H9 (cell line): ENCODE data around the gene DLG2. TPM values are rescaled to one million over a fixed set of nuclear protein-coding genes. Genes with fewer than 3 reads are reported as not detected.

Experiments
- DNase-seq: peaks from one replicate; pipeline ENCODE4 v3.0.0-alpha.2; 2017
- H2AFZ ChIP-seq: one replicate; pipeline ENCODE4 v1.6.1; 2013; ENCODE audit warnings: mild to moderate bottlenecking, low read length, control low read depth, moderate library complexity
- H2AK5ac ChIP-seq: 2 replicates; pipeline ENCODE4 v1.6.1; 2013; ENCODE audit warnings: low read length, control low read depth, mixed read lengths; ENCODE audit not compliant: insufficient read length
- H2BK120ac ChIP-seq: one replicate; pipeline ENCODE4 v1.6.1; 2013; ENCODE audit warnings: low read depth, mild to moderate bottlenecking, low read length, control low read depth, inconsistent platforms; ENCODE audit not compliant: poor library complexity, severe bottlenecking
- H2BK12ac ChIP-seq: 2 replicates; pipeline ENCODE4 v1.6.1; 2013; ENCODE audit warnings: low read length, control low read depth, mixed read lengths, low read depth; ENCODE audit not compliant: insufficient read length
- H2BK15ac ChIP-seq: 2 replicates; pipeline ENCODE4 v1.6.1; 2013; ENCODE audit warnings: low read depth, low read length, control low read depth
- H2BK20ac ChIP-seq: one replicate; pipeline ENCODE4 v1.6.1; 2013; ENCODE audit warnings: low read depth, mild to moderate bottlenecking, low read length, control low read depth, inconsistent platforms; ENCODE audit not compliant: poor library complexity, severe bottlenecking
- H2BK5ac ChIP-seq: 2 replicates; pipeline ENCODE4 v1.6.1; 2013; ENCODE audit warnings: low read length, control low read depth, mixed read lengths; ENCODE audit not compliant: insufficient read length
- H3K14ac ChIP-seq: 2 replicates; pipeline ENCODE4 v1.6.1; 2013; ENCODE audit warnings: low read length, control low read depth; ENCODE audit not compliant: insufficient read depth
- H3K18ac ChIP-seq: 2 replicates; pipeline ENCODE4 v1.6.1; 2013; ENCODE audit warnings: low read depth, mild to moderate bottlenecking, mixed read lengths, low read length, control low read depth; ENCODE audit not compliant: insufficient read length
- H3K23ac ChIP-seq: 2 replicates; pipeline ENCODE4 v1.6.1; 2013; ENCODE audit warnings: low read length, control low read depth, mixed read lengths, low read depth; ENCODE audit not compliant: insufficient read length
- H3K23me2 ChIP-seq: 2 replicates; pipeline ENCODE4 v1.6.1; 2013; ENCODE audit warnings: low read depth, mild to moderate bottlenecking, mixed read lengths, low read length, control low read depth; ENCODE audit not compliant: insufficient read length, poor library complexity, severe bottlenecking
- H3K27ac ChIP-seq: 2 replicates; pipeline ENCODE4 v1.5.1; 2013; ENCODE audit warnings: low read length, control low read depth, mixed read lengths, low read depth; ENCODE audit not compliant: insufficient read length
- H3K27me3 ChIP-seq: 2 replicates; pipeline ENCODE4 v1.6.1; 2013; ENCODE audit warnings: low read length, control low read depth, inconsistent platforms; ENCODE audit not compliant: insufficient read depth
- H3K4ac ChIP-seq: 2 replicates; pipeline ENCODE4 v1.6.1; 2013; ENCODE audit warnings: low read depth, mild to moderate bottlenecking, control low read depth, inconsistent platforms, low read length, moderate library complexity
- H3K4me1 ChIP-seq: 2 replicates; pipeline ENCODE4 v1.6.1; 2013; ENCODE audit warnings: low read length, control low read depth, inconsistent platforms; ENCODE audit not compliant: insufficient read depth
- H3K4me2 ChIP-seq: 2 replicates; pipeline ENCODE4 v1.6.1; 2013; ENCODE audit warnings: low read length, control low read depth, mixed read lengths; ENCODE audit not compliant: insufficient read length, insufficient read depth
- H3K56ac ChIP-seq: 2 replicates; pipeline ENCODE4 v1.6.1; 2013; ENCODE audit warnings: low read depth, mild to moderate bottlenecking, mixed read lengths, low read length, control low read depth; ENCODE audit not compliant: insufficient read length
- H3K79me1 ChIP-seq: 2 replicates; pipeline ENCODE4 v1.6.1; 2013; ENCODE audit warnings: low read depth, mild to moderate bottlenecking, moderate library complexity, low read length, control low read depth, inconsistent platforms; ENCODE audit not compliant: insufficient read depth, poor library complexity, severe bottlenecking
- H3K79me2 ChIP-seq: 2 replicates; pipeline ENCODE4 v1.6.1; 2013; ENCODE audit warnings: low read length, control low read depth, inconsistent platforms; ENCODE audit not compliant: insufficient read depth
- H3K9ac ChIP-seq: 2 replicates; pipeline ENCODE4 v1.6.1; 2013; ENCODE audit warnings: low read length, control low read depth, mixed read lengths; ENCODE audit not compliant: insufficient read length; ENCODE audit errors: extremely low read depth
- H3K9me3 ChIP-seq: one replicate; pipeline ENCODE4 v1.6.1; 2013; ENCODE audit warnings: low read depth, low read length, inconsistent platforms; ENCODE audit not compliant: control insufficient read depth
- H3T11ph ChIP-seq: one replicate; pipeline ENCODE4 v1.6.1; 2013; ENCODE audit warnings: mild to moderate bottlenecking, low read length, control low read depth, inconsistent platforms
- H4K20me1 ChIP-seq: one replicate; pipeline ENCODE4 v1.6.1; 2013; ENCODE audit not compliant: control insufficient read depth, insufficient read length, insufficient read depth
- H4K5ac ChIP-seq: 2 replicates; pipeline ENCODE4 v1.6.1; 2013; ENCODE audit warnings: low read depth, mild to moderate bottlenecking, mixed read lengths, low read length, control low read depth; ENCODE audit not compliant: insufficient read length
- H4K8ac ChIP-seq: replicated peaks from 2 replicates; pipeline ENCODE4 v1.6.1; 2013; ENCODE audit warnings: low read length, control low read depth, mixed read lengths, low read depth; ENCODE audit not compliant: insufficient read length
- H4K91ac ChIP-seq: 2 replicates; pipeline ENCODE4 v1.6.1; 2013; ENCODE audit warnings: low read depth, mild to moderate bottlenecking, moderate library complexity, mixed read lengths, low read length, control low read depth; ENCODE audit not compliant: insufficient read length
- H3K27ac Mint-ChIP-seq, 3 experiments: 2 replicates in 2 of 3; 3 replicates in 1 of 3; pipeline ENCODE4 v1.8.0; 2020 to 2021; ENCODE audit warnings: mixed read lengths in 3 of 3, mild to moderate bottlenecking in 1 of 3, moderate library complexity in 1 of 3
- H3K27me3 Mint-ChIP-seq: 2 replicates; pipeline ENCODE4 v1.8.0; 2021; ENCODE audit warnings: low read depth, mild to moderate bottlenecking, moderate library complexity, mixed read lengths
- H3K36me3 Mint-ChIP-seq, 3 experiments: 2 replicates in 2 of 3; 3 replicates in 1 of 3; pipeline ENCODE4 v1.8.0; 2020 to 2021; ENCODE audit warnings: low read depth in 3 of 3, mixed read lengths in 3 of 3; ENCODE audit not compliant: insufficient read depth in 1 of 3
- H3K4me1 Mint-ChIP-seq, 2 experiments: 2 replicates each; pipeline ENCODE4 v1.8.0; 2020; ENCODE audit warnings: mixed read lengths in 2 of 2
- H3K4me3 Mint-ChIP-seq, 2 experiments: 2 replicates in 1 of 2; 3 replicates in 1 of 2; pipeline ENCODE4 v1.8.0; 2020 to 2021; ENCODE audit warnings: mild to moderate bottlenecking in 2 of 2, mixed read lengths in 2 of 2, moderate library complexity in 1 of 2
- H3K9me3 Mint-ChIP-seq, 2 experiments: 2 replicates in 1 of 2; 3 replicates in 1 of 2; pipeline ENCODE4 v1.8.0; 2020; ENCODE audit warnings: mild to moderate bottlenecking in 2 of 2, mixed read lengths in 2 of 2, moderate library complexity in 1 of 2
- CTCF ChIP-seq: fragments of 200-600 bp; sonication (generic); conservative IDR thresholded peaks from 3 replicates; pipeline ENCODE4 v1.8.0; 2021; ENCODE audit warnings: antibody characterized with exemption, mild to moderate bottlenecking
- WGBS: extraction: QIAGEN DNeasy Blood & Tissue Kit; methylation state at CpG from one replicate; pipeline ENCODE4 v1.1.7; 2013; ENCODE audit warnings: missing lambda C conversion rate, low lambda C conversion rate, mixed read lengths; ENCODE audit not compliant: insufficient read length; ENCODE audit errors: extremely low coverage; 5-methylcytosine and 5-hydroxymethylcytosine counted together
- total RNA-seq: library from RNA; stranded (reverse); gene quantifications from 2 replicates; pipeline ENCODE4 v1.2.1, GENCODE V29; 2021

DLG2 gene
- total RNA-seq, 1 experiment from 2014 or later = 8.0 TPM

DNA sequence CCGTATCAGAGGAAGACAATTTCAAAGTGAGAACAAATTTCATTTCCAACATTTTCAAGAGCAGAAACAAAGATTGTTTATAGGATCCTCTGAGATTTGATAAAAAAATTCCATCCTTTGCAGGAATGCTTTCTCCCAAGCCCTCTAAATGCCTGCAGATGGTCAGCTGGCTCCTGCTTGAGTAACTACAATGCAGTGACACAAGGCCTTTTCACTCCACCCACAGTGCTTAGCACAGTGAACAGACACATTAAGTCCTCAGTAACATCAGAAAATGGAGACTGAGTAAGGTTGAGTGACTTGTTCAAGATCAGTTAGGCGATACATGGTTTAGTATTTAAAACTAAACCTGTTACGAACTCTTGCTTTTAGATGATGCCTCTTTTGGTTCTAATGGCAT, 1813.8 kb downstream of the DLG2 start:
- Histone ChIP-seq H3K27me3 (no peaks in the 10 kb centered on the region), H3K23ac (no peak overlapping the region), H3K23me2 (no peaks in the 10 kb centered on the region), H2AK5ac (no peak overlapping the region), H3K27ac (no peak overlapping the region), H3K79me2 (no peaks in the 10 kb centered on the region), H3K4ac (no peak overlapping the region), H3K9ac (no peak overlapping the region), H3K9me3 (no peaks in the 10 kb centered on the region), H2BK20ac (peak overlapping the region; percentile 6), H2BK5ac (no peak overlapping the region), H2BK12ac (no peak overlapping the region), H3K18ac (no peak overlapping the region), H3T11ph (no peak overlapping the region), H3K56ac (no peak overlapping the region), H3K14ac (no peak overlapping the region), H2AFZ (no peak overlapping the region), H4K8ac (no peak overlapping the region), H3K4me1 (no peaks in the 10 kb centered on the region), H4K91ac (no peak overlapping the region), H2BK15ac (no peak overlapping the region), H4K5ac (no peak overlapping the region), H2BK120ac (no peak overlapping the region), H3K79me1 (no peaks in the 10 kb centered on the region), H3K4me2 (no peak overlapping the region), H4K20me1 (no peaks in the 10 kb centered on the region)
- Mint-ChIP-seq H3K9me3 (no peaks in the 10 kb centered on the region), H3K4me1 (no peaks in the 10 kb centered on the region), H3K4me3 (no peak overlapping the region), H3K27ac (no peak overlapping the region), H3K27me3 (no peaks in the 10 kb centered on the region), H3K36me3 (no peaks in the 10 kb centered on the region)
- DNase-seq = no peak
- WGBS = no CpG with 5 or more reads among the region's 3 CpGs
- TF ChIP-seq CTCF = no peak
